Posterior vena cava (tissue), 2 donors: ENCODE measurements around the gene ABLIM3. TPM values are rescaled to one million over a fixed set of nuclear protein-coding genes. Genes with fewer than 3 reads are reported as not detected.

Experiments
- DNase-seq: peaks from one replicate; pipeline ENCODE4 v3.0.0-alpha.2; 2020; ENCODE audit warnings: low spot score
- intact Hi-C, 2 donors: fragments of 100-400 bp; cut with DNase I; formaldehyde crosslinking; loops; one replicate each; pipeline versions ENCODE4 v1.14.1 to v1.14.2; 2022 to 2023
- total RNA-seq, 2 donors: library from RNA; stranded (reverse); fragmentation: NEBNext Ultra II Directional; extraction: Animal tissue kit (Norgen Biotek cat#: 25700); gene quantifications; one replicate each; pipeline ENCODE4 v1.2.1, GENCODE V29; 2021
- donor health status: DM: yes; HTN: yes; CAD: no.
- donor health status: DM: yes; HTN: yes; CAD: no.

Gene ABLIM3
- total RNA-seq, 2 donors from 2014 or later, result 31.4 to 45.4 TPM

DNA sequence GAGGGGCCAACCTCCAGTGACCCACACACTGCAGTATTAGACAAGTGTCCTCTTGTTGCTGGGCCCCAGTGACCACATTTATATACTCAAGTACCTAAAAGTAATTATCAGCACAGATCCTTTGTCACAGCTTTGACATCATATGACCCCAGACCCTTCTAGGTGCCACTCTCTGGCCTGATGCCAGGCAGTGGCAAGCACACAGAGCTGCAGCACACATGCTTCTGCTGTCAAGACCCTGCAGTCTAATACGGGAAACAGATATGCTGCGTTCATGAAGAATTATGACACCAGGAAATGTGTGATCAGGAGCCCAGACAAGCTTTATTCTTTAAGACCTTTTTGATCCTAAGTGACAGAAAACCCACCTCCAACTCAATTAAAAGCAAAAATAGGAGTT, 66.5 kb downstream of the ABLIM3 start:
- intact Hi-C loops, result no loop called here
- no peak for DNase-seq

DNA sequence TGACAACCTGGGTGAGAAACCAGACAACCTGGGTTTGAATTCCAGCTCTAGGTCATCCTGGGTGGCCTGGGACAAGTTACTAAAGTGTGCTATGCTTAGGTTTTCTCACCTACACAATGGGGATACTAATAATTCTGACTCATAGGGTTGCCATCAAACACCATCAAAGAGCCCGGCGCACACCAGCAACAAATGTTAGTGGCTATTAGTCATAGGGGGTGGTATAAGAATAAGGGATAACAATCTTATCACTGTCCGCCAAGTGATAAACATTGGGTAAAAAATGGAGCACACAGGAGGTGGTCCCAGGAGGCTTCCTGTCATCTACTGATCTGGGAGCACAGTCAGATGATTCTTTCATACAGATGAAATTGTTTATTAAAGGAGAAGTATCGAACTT, 68.9 kb downstream of the ABLIM3 start:
- no peak for DNase-seq
- intact Hi-C loops, result no loop called here

DNA sequence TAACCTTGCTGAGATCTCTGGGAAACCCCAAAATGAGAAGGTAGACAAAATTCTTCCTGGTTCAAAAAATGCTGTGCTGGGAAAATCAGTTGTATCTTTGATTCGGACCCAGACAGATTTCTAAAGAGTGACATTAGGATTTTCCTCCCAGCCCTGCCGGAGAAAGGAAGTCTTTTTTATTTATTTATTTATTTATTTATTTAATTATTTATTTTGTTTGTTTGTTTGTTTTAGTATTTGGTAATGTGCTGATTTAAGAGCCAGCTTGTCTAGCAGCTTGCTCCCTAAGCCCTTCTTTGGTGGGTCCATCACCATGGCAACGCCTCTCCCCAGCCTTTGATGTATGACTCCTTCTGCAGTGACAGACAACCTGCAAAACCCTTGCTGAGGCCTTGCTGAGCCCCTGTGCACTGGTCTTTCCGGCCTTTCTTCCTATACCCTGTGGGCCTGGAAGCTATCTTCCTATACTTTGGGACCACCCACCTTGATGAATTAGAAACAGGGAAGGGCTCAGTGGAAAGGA, 69.7 kb downstream of the ABLIM3 start:
- intact Hi-C loops, result no loop called here
- no peak for DNase-seq

DNA sequence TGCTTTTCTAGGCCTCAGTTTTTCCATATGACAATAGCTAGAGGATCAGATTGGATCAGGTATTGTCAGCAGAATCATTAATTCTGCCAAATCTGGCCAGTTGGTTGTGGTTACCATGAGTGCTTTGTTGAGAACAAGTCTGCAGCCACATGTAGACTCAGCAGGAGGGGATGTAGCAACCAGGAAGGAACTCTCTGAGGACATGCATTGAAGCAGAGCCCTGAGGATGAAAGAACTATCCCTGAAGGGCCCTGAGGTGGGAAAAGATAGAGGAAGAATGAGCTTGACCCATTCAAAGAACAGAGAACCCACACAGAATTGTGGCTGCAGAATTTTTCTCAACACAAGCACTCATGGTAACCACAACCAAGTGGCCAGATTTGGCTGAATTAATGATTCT, 70.3 kb downstream of the ABLIM3 start:
- DNase-seq, result no peak
- intact Hi-C loops, result no loop called here

DNA sequence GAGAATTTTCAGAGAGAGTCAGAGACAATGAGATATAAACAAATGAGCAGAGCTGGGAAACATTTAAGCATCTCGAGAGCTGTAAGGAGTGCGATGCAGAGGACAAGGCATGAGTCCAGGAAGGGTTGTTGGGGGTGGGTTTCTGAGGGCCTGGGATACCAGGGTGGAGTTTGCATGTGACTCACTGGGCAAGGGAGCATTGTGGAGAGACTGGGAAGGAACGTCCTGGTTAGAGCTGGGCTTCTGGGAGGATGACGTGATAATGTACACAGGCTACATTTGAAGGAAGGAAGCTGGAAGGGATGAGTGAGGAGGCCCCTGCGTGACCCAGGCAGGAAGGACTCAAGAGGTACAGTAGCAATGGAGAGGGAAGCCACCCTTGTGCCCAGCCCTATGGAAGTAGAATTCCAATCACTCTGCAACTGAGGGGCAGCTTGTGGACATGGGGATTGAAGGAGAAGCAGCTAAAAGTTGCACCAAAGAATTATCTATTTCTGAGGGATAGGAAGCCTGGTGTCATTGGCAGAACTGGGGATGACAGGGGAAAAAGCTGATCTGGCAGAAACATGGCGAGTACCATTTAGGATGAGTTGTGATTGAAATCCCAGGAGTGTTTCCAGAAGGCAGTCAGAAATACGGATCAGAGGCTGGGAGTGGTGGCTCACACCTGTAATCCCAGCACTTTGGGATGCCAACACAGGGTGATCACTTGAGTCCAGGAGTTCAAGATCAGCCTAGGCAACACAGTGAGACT, 71.1 kb downstream of the ABLIM3 start:
- intact Hi-C loops, result no loop called here
- no peak for DNase-seq

DNA sequence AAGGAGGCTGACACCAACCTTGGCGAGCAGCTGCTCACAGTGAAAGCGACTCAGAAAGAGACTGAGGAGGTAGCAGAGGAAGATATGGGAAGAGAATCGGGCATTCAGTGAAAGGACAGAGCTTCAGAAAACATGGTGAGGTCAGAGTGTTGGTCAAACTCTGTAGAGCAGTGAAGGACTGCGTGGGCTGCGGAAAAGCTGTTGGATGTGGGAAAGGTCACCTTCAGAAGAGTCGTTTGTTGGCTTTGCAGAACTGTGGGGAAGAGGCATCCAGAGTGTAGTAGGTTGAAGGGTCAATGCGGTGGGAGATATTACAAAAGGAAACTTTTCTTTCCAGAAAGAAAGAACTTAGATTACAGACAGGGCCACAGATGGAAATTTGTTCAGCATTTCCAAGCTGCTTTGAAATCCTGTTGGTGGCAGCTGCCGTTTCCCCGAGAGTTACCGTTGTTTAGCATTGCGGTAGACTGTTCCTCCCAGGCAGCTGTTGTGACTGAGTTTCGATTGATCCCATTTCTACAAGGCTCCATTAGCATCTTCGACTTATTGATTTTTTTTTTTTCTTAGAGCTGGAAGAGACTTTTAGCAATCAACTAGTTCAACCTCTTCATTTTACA, 72.1 kb downstream of the ABLIM3 start:
- DNase-seq, result no peak
- intact Hi-C loops, result no loop called here

DNA sequence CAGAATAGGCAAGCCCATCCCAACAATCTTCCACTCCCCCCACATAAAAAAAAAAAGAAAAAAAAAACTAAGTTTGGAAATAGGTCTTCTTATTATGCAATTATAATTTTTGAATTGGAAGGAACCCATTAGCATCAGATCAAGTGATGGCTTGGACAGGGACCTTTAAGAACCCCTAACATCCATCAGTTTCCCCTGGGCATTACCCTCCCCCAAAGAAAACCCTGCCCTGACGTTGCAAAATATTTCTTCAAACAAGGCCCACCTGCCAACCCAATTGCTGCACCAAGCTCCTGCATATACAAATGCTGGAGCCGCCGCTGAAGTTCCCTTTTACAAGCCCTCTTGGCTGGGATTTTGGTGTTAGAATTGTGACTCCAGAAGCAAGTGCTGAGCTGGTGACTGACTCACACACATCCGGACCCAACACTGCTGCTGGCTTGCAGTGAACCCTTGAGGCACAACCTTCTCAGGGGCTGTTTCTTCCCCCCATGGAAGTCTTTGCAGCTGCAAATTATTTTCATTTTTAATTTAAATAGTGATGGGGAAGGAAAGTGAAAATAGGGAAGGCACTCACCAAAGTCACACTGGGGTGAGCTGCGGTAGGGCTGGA, 74.3 kb downstream of the ABLIM3 start:
- intact Hi-C loops, result no loop called here
- peak; percentile 89 for DNase-seq

DNA sequence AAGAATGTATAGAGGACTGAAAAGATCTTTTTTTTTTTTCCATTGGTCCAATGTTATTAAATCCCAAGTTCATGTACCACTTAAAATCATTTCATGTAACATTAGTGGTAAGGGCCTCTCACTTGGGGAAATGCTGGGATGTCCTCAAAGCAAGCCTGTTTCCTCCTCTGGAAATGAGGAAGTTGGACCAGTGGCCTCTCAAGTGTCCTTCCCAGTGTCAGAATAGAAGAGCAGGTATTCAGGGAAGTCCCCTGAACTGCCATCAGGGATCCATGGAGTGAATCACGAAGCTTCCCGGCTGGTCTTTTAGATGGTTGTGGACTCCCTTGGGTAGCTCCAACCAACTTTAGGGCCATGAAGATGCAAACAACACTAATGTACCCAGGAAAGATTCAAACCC, 75.2 kb downstream of the ABLIM3 start:
- no peak for DNase-seq
- intact Hi-C loops, result no loop called here

DNA sequence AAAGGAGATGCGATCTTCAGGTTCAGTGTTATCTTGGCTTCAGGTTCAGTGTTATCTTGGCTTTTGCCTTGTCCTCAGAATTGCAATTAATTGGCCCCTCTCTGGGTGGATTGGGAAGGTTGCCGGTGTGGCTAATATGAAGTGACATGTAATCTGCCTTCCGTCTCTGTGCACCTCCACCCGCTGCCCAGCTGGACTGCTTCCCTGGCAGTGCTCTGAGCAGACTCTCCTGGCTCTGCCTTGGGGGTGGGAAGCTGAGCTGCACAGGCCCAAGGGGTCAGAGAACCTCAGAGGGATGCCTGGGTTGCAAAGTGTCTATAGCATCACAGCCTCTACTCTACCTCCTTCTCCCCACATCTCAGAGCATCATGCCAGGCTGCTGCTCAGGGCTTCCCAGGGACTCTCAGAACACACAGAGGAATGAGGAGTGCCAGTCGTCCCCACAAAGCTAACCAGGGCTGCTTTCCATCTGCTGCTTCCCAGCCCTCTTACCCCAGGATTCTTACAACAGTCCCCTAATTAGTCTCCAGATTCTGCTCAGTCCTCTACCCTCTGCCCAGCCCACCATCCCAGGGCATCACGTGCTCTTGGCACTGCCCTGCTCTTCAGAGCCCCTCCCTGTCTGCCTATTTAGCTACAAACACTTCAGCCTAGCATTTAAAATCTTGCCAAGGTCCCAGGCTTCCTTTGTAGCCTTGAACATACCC, 76.0 kb downstream of the ABLIM3 start:
- DNase-seq, result no peak
- intact Hi-C loops, result no loop called here

DNA sequence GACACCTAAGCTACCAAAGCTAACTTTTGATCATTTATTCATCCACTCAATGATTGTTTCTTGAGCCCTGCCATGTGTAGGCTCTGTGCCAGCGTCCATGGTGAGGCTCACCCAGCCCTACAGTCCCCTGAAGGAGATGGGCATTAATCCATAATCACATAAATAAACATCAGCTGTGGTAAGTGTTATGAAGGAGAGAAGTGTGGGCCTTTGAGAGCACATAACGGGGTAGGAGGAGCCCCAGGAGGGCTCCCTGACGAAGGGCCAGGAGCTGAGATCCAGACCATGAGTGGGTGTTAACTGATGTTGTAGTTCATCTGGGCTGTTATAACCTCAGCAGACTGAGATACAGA, 76.5 kb downstream of the ABLIM3 start:
- intact Hi-C loops, result no loop called here

DNA sequence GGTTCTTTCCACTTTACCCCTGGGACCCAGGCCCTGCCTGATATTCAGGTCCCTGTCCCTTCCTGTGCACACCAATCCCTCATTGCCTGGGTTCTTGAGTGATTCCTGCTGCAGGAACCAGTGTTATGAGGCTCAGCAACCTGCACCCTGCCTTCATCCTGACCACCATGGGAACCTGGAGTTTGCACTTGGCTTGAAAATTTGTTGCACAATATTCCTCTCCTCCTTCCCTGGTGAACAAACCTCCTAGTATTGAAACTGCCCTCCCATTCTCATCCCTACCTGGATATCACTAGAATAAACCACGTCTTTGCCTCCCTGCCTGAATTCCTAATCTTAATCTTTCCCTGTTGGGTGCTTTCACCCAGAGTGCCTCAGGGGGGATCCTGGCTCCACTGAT, 78.3 kb downstream of the ABLIM3 start:
- intact Hi-C loops, result no loop called here
- no peak for DNase-seq

More for the DNA sequence above, 76.5 kb downstream of the ABLIM3 start:
- no peak for DNase-seq

DNA sequence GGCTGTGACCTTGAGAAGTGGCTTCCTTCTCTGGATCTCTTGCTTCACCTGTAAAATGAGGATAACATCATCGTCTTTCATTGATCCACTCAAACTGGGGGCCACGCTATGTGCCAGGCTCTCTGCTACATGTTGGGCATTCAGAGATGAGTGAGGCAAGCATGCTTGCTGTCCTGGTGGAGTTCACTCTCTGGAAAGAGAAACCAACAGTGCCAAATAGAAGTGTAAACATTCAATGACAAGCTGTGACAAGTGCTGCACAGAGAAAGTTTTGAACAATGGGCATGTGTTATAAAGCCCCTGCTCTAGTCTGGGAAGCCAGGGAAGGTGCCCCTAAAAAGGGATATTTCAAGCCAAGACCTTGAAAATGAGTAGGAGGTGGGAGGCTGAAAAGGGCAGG, 79.5 kb downstream of the ABLIM3 start:
- DNase-seq, result no peak
- intact Hi-C loops, result no loop called here

DNA sequence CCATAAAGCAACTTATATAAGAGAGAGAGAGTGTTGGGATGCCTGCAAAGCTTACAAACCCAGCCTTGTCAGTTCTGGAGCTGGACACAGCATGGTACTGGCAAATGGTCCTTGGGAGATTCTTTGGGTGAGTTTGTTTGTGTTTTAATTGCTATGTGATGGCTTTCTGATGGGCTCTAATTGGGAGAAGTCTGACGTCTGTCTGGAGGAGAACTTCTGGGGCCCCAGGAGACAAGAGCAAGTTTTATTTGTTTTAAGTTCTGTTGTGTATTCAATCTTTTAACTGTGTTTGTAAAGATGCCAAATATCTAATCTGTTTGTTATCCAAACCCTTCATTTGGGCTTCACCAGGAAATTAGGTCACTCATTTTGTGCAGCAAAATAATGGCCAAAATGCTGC, 80.0 kb downstream of the ABLIM3 start:
- DNase-seq, result no peak
- intact Hi-C loops, result no loop called here

DNA sequence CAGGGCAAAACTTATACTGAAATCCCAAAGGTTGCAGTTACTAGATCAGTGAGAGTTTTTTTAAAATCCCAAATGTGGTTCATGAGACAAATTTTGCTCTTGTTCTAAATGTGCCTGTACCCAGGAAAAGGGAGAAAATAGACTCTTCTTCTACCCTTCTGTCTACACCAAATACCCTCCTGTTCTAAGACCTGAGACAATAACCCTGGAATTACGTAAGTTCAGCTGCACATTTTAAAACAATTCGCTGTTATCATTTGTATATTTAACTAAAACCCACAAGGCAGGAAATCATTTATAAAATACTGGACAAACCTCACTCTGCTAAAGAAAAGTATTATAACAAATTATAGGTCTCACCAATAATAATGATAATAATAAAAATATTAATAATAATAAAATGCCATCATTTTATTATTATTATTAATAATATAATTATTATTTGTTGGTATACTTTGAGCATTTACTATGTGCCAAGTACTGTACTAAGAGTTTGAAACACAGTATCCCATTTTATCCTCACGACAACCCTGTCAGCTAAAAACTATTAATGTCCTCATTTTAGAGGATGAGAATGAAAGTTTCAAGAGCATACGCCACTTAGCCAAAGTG, 80.5 kb downstream of the ABLIM3 start:
- no peak for DNase-seq
- intact Hi-C loops, result no loop called here

DNA sequence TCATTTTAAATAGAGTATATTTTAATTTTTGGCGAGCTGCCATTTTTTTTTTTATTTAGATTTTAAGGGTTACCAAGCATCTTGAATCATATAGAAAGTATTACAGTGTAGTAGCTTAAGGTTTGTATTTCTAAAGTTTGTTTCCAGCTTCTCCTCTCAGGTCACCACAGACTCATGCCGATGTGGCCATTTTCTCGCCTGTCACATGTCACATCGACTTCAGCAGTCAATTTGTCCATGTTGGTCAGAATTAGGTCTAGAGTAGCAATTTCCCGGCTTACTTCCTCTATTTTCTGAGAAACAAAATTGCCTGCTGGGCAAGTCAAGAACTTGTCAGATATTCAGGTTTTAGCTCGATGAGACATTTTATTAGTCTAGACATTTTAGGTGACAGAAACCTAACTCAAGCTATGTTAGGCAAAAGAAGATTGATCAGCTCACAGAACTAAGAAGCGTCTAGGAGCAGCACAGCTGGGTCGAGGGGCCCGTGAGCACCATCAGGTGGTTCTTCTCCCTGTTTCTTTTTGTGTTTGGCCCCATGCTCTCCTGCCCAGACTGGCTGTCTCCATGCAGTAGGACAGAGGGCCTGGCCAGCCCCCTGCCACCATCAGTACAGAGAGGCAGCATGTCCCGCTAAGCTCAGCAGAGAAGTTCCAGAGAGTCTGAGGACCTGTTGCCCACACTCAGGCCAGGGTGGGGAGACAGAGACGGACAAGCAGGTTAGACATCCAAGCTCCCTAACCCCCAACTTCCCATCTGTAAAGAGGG, 82.0 kb downstream of the ABLIM3 start:
- intact Hi-C loops, result no loop called here
- no peak for DNase-seq

DNA sequence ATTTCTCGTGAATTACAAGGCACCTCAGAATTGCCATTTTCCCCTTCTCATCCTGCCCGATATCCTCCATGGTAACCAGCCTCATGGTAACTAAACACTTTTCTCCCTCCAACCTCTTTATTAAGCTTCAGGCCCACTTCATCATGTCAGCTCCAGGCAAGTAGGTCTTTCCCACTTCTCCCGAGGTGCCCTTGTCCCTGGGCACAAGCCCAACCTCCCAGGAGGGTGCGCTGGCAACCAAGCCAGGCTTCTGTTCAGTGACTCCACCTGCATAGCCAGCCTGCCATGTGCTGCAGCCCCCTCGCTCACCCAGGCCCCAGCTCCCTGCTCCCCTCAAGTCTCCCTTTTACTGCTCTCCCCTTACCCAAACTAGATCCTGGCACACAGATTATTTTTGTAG, 83.0 kb downstream of the ABLIM3 start:
- intact Hi-C loops, result no loop called here
- DNase-seq, result no peak

DNA sequence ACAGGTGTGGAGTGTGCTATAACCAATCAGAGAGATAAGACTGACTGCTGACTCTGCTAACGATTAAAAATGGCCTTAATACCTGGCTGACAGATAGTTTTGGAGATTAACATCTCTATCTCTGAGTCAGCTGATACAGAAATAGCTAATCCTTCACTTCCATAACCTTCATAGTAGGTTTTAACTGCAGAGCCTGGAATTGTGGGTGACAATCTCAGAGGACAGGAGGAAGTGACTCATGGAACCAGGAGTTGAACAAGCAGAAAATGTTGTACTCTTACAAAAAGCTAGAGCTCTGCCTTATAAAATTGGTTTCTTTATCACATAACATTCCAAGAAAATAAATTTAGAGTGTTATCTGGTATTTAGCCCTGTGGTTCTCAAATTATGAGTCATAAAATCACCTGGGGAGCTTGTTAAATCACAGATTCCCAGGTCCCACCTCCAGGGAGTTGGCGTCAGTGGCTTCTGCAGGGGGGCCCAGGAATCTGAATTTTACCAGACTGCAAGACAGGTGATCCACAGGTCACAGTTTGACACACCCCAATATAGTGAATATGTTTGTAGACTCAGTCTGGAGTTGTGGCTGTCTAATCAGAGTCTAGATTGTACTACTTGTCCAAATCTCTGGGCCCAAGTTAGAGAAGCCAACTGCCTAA, 86.0 kb downstream of the ABLIM3 start:
- DNase-seq, result no peak
- intact Hi-C loops, result loop anchor here (5.0 kb wide), 1 partner anchor 85 kb away; the partner anchor contains the start of gene ABLIM3 (in 2 of the 2)

DNA sequence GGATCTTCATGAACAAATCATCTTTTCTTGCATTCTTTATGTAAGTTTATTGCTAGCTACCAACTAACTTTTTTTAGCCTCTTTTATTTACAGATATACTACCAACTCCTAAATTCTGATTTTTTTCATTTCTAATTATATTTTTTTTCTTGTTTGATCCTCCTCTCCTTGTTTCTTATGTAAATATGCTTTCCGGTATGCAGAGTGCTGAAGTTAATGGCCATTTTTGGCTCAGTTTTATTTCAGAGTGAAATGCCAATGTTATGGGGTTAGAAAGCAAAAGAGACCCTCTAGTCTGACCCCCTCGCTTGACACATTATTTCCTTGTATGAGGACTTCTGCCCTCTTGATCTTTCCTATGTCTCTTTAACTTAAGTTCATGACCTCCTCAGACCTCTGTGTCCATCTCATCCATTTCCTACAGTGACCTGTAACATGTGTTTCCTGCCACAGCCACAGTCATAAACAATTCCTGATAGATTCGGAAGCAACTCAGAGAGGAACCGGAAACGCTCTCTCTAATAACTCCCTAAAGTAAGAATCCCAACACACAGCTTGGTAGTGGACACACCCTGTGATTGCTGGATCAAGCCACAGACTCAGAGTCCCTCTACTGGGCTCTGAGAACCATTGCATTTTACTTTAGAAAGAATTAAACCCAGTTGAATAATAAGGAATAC, 87.5 kb downstream of the ABLIM3 start:
- intact Hi-C loops, result loop anchor here (5.0 kb wide), 1 partner anchor 86 kb away; the partner anchor contains the start of gene ABLIM3 (in 2 of the 2)
- no peak for DNase-seq
